GM23338 (cell line): ENCODE measurements around the gene NDUFAF5. TPM values are rescaled to one million over a fixed set of nuclear protein-coding genes. Genes with fewer than 3 reads are reported as not detected.

ENCODE experiments used
- ATAC-seq: fragments of 200-7000 bp; cut with Tn5 transposase; 3 replicates; pipeline ENCODE4 v1.9.1; 2020
- DNase-seq: peaks from one replicate; pipeline ENCODE4 v3.0.0-alpha.2; 2015; ENCODE audit warnings: low spot score
- H2AFZ ChIP-seq: fragments of 200-600 bp; sonication (generic); 2 replicates; pipeline ENCODE4 v1.8.0; 2016; ENCODE audit warnings: antibody characterized with exemption, mild to moderate bottlenecking, moderate library complexity
- H3F3A ChIP-seq: fragments of 200-600 bp; sonication (generic); replicated peaks from 2 replicates; pipeline ENCODE4 v1.8.0; 2017; ENCODE audit warnings: antibody characterized with exemption, mixed run types, low read depth
- H3K27ac ChIP-seq: fragments of 200-600 bp; sonication (generic); 2 replicates; pipeline ENCODE4 v1.6.1; 2016; ENCODE audit warnings: low read depth
- H3K27me3 ChIP-seq: fragments of 200-600 bp; sonication (generic); 2 replicates; pipeline ENCODE4 v1.8.0; 2016; ENCODE audit warnings: mild to moderate bottlenecking, mixed run types, moderate library complexity; ENCODE audit not compliant: insufficient read depth
- H3K36me3 ChIP-seq: fragments of 200-600 bp; sonication (generic); 2 replicates; pipeline ENCODE4 v1.8.0; 2016; ENCODE audit warnings: mild to moderate bottlenecking; ENCODE audit not compliant: insufficient read depth
- H3K4me1 ChIP-seq: fragments of 200-600 bp; sonication (generic); 2 replicates; pipeline ENCODE4 v1.8.0; 2016; ENCODE audit warnings: mild to moderate bottlenecking, moderate library complexity; ENCODE audit not compliant: insufficient read depth
- H3K4me2 ChIP-seq: fragments of 200-600 bp; sonication (generic); 2 replicates; pipeline ENCODE4 v1.7.1; 2017; ENCODE audit warnings: mixed run types
- H3K4me3 ChIP-seq: fragments of 200-600 bp; sonication (generic); 2 replicates; pipeline ENCODE4 v1.6.1; 2016; ENCODE audit warnings: mixed run types
- H3K79me2 ChIP-seq: fragments of 200-600 bp; sonication (generic); replicated peaks from 2 replicates; pipeline ENCODE4 v1.8.0; 2017; ENCODE audit warnings: mild to moderate bottlenecking; ENCODE audit not compliant: insufficient read depth
- H3K9me2 ChIP-seq: fragments of 200-600 bp; sonication (generic); 2 replicates; pipeline ENCODE4 v1.8.0; 2017; ENCODE audit not compliant: insufficient read depth
- H4K20me1 ChIP-seq: fragments of 200-600 bp; sonication (generic); replicated peaks from 2 replicates; pipeline ENCODE4 v1.8.0; 2017; ENCODE audit warnings: mild to moderate bottlenecking; ENCODE audit not compliant: insufficient read depth
- H3K27ac Mint-ChIP-seq: 2 replicates; pipeline ENCODE4 v1.8.0; 2020; ENCODE audit warnings: inconsistent platforms, mild to moderate bottlenecking, moderate library complexity, mixed read lengths
- H3K27me3 Mint-ChIP-seq: 3 replicates; pipeline ENCODE4 v1.8.0; 2022; ENCODE audit warnings: low read depth, mild to moderate bottlenecking, moderate library complexity, mixed read lengths, inconsistent platforms; ENCODE audit not compliant: insufficient read depth, poor library complexity
- H3K36me3 Mint-ChIP-seq: 3 replicates; pipeline ENCODE4 v1.8.0; 2021; ENCODE audit warnings: low read depth, mild to moderate bottlenecking, inconsistent platforms, moderate library complexity, mixed read lengths
- H3K4me1 Mint-ChIP-seq: 3 replicates; pipeline ENCODE4 v1.8.0; 2020; ENCODE audit warnings: mild to moderate bottlenecking, inconsistent platforms, mixed read lengths
- H3K4me3 Mint-ChIP-seq: 3 replicates; pipeline ENCODE4 v1.8.0; 2021; ENCODE audit warnings: moderate library complexity, mild to moderate bottlenecking, inconsistent platforms, mixed read lengths
- H3K9me3 Mint-ChIP-seq: 3 replicates; pipeline ENCODE4 v1.8.0; 2020; ENCODE audit warnings: moderate library complexity, mild to moderate bottlenecking, inconsistent platforms, mixed read lengths
- ETS1 ChIP-seq: IDR thresholded peaks from 2 replicates; pipeline ENCODE4 v1.6.1; 2016; ENCODE audit warnings: antibody characterized with exemption
- EZH2phosphoT487 ChIP-seq: fragments of 200-600 bp; sonication (generic); IDR thresholded peaks from one replicate; pipeline ENCODE4 v1.8.1; 2018; ENCODE audit warnings: antibody characterized with exemption; ENCODE audit not compliant: unreplicated experiment
- JUNB ChIP-seq: IDR thresholded peaks from one replicate; pipeline ENCODE4 v1.6.1; 2016; ENCODE audit warnings: antibody characterized with exemption; ENCODE audit not compliant: unreplicated experiment
- POLR2AphosphoS5 ChIP-seq: IDR thresholded peaks from 2 replicates; pipeline ENCODE4 v1.6.1; 2016; ENCODE audit warnings: antibody characterized with exemption, low read depth
- STAT1 ChIP-seq: IDR thresholded peaks from one replicate; pipeline ENCODE4 v1.6.1; 2016; ENCODE audit warnings: antibody characterized with exemption; ENCODE audit not compliant: unreplicated experiment
- ZNF114 ChIP-seq: fragments of 250-450 bp; sonication (Bioruptor Pico); IDR thresholded peaks from 2 replicates; pipeline ENCODE4 v1.5.0; 2020; ENCODE audit warnings: mild to moderate bottlenecking, moderate library complexity
- ZNF331 ChIP-seq: fragments of 250-450 bp; sonication (Bioruptor Pico); IDR thresholded peaks from 2 replicates; pipeline ENCODE4 v1.5.0; 2020; ENCODE audit warnings: low read depth, mild to moderate bottlenecking, moderate library complexity
- ZNF462 ChIP-seq: fragments of 250-450 bp; sonication (Bioruptor Pico); IDR thresholded peaks from 2 replicates; pipeline ENCODE4 v1.5.0; 2020; ENCODE audit warnings: mild to moderate bottlenecking, moderate library complexity
- polyA plus RNA-seq: library from polyadenylated mRNA; unstranded; fragments of >200 nt; fragmentation: Nextera tagmentation; extraction: Ambion mirVana; gene quantifications from 2 replicates; pipeline ENCODE4 v1.2.1, GENCODE V29; 2016
- total RNA-seq: library from RNA; depleted of rRNA; stranded (reverse); fragments of >200 nt; shearing (Covaris generic); gene quantifications from 2 replicates; pipeline ENCODE4 v1.2.3, GENCODE V29; 2014

The NDUFAF5 gene
- total and polyA plus RNA-seq, 2 experiments from 2014 or later = 18.0 to 33.0 TPM

- no peak for TF ChIP-seq ZNF462 (CRISPR knock-in tag)
- TF ChIP-seq ZNF331 = no peak
These were observed 73.1 kb downstream of the NDUFAF5 start (continued) for GRCh38 chr20:13857961-13858360.

DNA sequence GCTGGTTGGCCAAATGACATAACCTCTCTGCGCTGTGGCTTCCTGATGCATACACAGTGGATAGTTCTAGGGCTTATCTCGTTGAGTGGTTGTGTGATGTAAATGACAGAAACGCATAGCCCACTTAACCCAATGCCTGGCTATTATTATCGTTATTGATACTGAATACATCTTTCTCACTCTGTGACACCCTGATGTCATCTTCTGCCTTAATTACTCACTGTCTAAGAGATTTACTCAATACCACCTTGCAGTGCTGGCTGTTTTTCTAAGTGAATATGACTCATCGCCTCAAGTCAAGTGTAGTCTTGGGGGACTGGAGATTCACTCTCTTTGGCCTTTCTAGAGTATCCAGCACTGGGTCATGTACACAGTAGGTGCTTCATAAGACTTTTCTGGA is 73.6 kb downstream of the NDUFAF5 start:
- Histone ChIP-seq H3K4me2 (no peak overlapping the region), H3K9me2 (peaks cover 17% of the 10 kb centered on the region), H3K27ac (no peak overlapping the region), H3K4me3 (no peak overlapping the region), H3K4me1 (no peaks in the 10 kb centered on the region), H4K20me1 (no peaks in the 10 kb centered on the region), H3K27me3 (no peaks in the 10 kb centered on the region), H3F3A (no peaks in the 10 kb centered on the region), H3K79me2 (no peaks in the 10 kb centered on the region), H3K36me3 (no peaks in the 10 kb centered on the region), H2AFZ (no peak overlapping the region)
- Mint-ChIP-seq H3K27ac (no peak overlapping the region), H3K4me3 (no peak overlapping the region), H3K36me3 (no peaks in the 10 kb centered on the region), H3K27me3 (no peaks in the 10 kb centered on the region), H3K9me3 (no peaks in the 10 kb centered on the region), H3K4me1 (no peaks in the 10 kb centered on the region; the same call in 1 of the 3 replicates)
- TF ChIP-seq ZNF114 (CRISPR knock-in tag) (no peak), ETS1 (no peak), POLR2AphosphoS5 (no peak), STAT1 (no peak), EZH2phosphoT487 (no peak), ZNF331 (no peak), ZNF462 (CRISPR knock-in tag) (no peak), JUNB (no peak)
- ATAC-seq (no peak), DNase-seq (no peak)
